Inferior parietal cortex (tissue), 1 donor: ENCODE results near the gene ZNF865.
"Not testable (repeated sequence)": the region's sequence is repeated elsewhere in the genome, so short reads cannot be mapped to it uniquely, and the experiment has no call there.

Experiments used
- DNase-seq: peaks from one replicate; pipeline ENCODE4 v3.0.0-alpha.2; 2016; ENCODE audit errors: extremely low spot score

The ZNF865 gene

GRCh38 chr19:55605637-55606470, at the start of gene ZNF865:
Gene ZNF865, plus strand, starts transcription at chr19:55605647. Its CDS starts 7,972 bp downstream, at chr19:55613619.
- peak; percentile 54 for DNase-seq

GRCh38 chr19:55559684-55560083, 45.8 kb upstream of the ZNF865 start:
- no peak for DNase-seq

- no peak for DNase-seq
Measured at GRCh38 chr19:55563261-55563690, 42.2 kb upstream of the ZNF865 start.

- DNase-seq = no peak
Measured at GRCh38 chr19:55566823-55567222, 38.6 kb upstream of the ZNF865 start.

GRCh38 chr19:55567708-55568328, 37.6 kb upstream of the ZNF865 start:
- no peak for DNase-seq

GRCh38 chr19:55569477-55569876, 36.0 kb upstream of the ZNF865 start:
- DNase-seq = not testable (repeated sequence)

- DNase-seq = not testable (repeated sequence)
Measured at GRCh38 chr19:55573929-55574328, 31.5 kb upstream of the ZNF865 start.

GRCh38 chr19:55576746-55577145, 28.7 kb upstream of the ZNF865 start:
- no peak for DNase-seq

- DNase-seq = no peak
Measured at GRCh38 chr19:55578031-55578760, 27.3 kb upstream of the ZNF865 start.

GRCh38 chr19:55578761-55579747, 26.4 kb upstream of the ZNF865 start:
- DNase-seq = no peak

GRCh38 chr19:55579766-55580621, 25.5 kb upstream of the ZNF865 start:
- DNase-seq = no peak

GRCh38 chr19:55580628-55581144, 24.8 kb upstream of the ZNF865 start, which contains the start of gene ZNF579:
Gene ZNF579, minus strand, starts transcription at chr19:55580848. Its CDS starts 1,209 bp downstream, at chr19:55579639.
- peak; percentile 86 for DNase-seq

- DNase-seq = no peak
Measured at GRCh38 chr19:55581145-55581822, 24.2 kb upstream of the ZNF865 start.

GRCh38 chr19:55581823-55582223, 23.6 kb upstream of the ZNF865 start:
- peak; percentile 5 for DNase-seq

GRCh38 chr19:55582284-55582683, 23.2 kb upstream of the ZNF865 start:
- not testable (repeated sequence) for DNase-seq

- DNase-seq = not testable (repeated sequence)
Measured at GRCh38 chr19:55583897-55584296, 21.6 kb upstream of the ZNF865 start.

- DNase-seq = no peak
Measured at GRCh38 chr19:55584871-55585270, 20.6 kb upstream of the ZNF865 start.

- no peak for DNase-seq
Measured at GRCh38 chr19:55585658-55586339, 19.6 kb upstream of the ZNF865 start.
